ENCODE data around the gene MACF1.

MACF1 gene

GRCh38 chr1:39310015-39310414 lies 105.5 kb downstream of the MACF1 start:
- no peak for DNase-seq

GRCh38 chr1:39310691-39311090 lies 106.2 kb downstream of the MACF1 start:
- DNase-seq: no peak

GRCh38 chr1:39317111-39317510 lies 112.6 kb downstream of the MACF1 start:
- DNase-seq: no peak

GRCh38 chr1:39317910-39318633 lies 113.6 kb downstream of the MACF1 start:
- no peak for DNase-seq

- DNase-seq: no peak
These were observed 117.5 kb downstream of the MACF1 start for GRCh38 chr1:39321979-39322378.

GRCh38 chr1:39322431-39322830 lies 117.9 kb downstream of the MACF1 start:
- no peak for DNase-seq

- DNase-seq: no peak
These were observed 120.4 kb downstream of the MACF1 start for GRCh38 chr1:39324888-39325287.

- no peak for DNase-seq
These were observed 122.3 kb downstream of the MACF1 start for GRCh38 chr1:39326836-39327235.

- DNase-seq: no peak
These were observed 123.6 kb downstream of the MACF1 start for GRCh38 chr1:39328095-39328494.

- no peak for DNase-seq
These were observed 124.2 kb downstream of the MACF1 start for GRCh38 chr1:39328586-39329121.

GRCh38 chr1:39331647-39332046 lies 127.2 kb downstream of the MACF1 start:
- no peak for DNase-seq

GRCh38 chr1:39332291-39332690 lies 127.8 kb downstream of the MACF1 start:
- DNase-seq: no peak

GRCh38 chr1:39332828-39333227 lies 128.3 kb downstream of the MACF1 start:
- DNase-seq: no peak

GRCh38 chr1:39333296-39333695 lies 128.8 kb downstream of the MACF1 start:
- DNase-seq: no peak

GRCh38 chr1:39335216-39335615 lies 130.7 kb downstream of the MACF1 start:
- DNase-seq: no peak

- DNase-seq: no peak
These were observed 132.6 kb downstream of the MACF1 start for GRCh38 chr1:39337067-39337466.

GRCh38 chr1:39342776-39343175 lies 138.3 kb downstream of the MACF1 start:
- no peak for DNase-seq

GRCh38 chr1:39344394-39345154 lies 140.1 kb downstream of the MACF1 start:
- no peak for DNase-seq

GRCh38 chr1:39346872-39347271 lies 142.4 kb downstream of the MACF1 start:
- no peak for DNase-seq

- DNase-seq: no peak
These were observed 143.8 kb downstream of the MACF1 start for GRCh38 chr1:39348278-39348677.

GRCh38 chr1:39352881-39353280 lies 148.4 kb downstream of the MACF1 start:
- no peak for DNase-seq

- no peak for DNase-seq
These were observed 150.1 kb downstream of the MACF1 start for GRCh38 chr1:39354572-39354971.

GRCh38 chr1:39358491-39358890 lies 154.0 kb downstream of the MACF1 start:
- DNase-seq: no peak

- DNase-seq: no peak
These were observed 154.6 kb downstream of the MACF1 start for GRCh38 chr1:39359028-39359570.

Measured in activated T-cell treated with anti-CD3 and anti-CD28 coated beads, Interleukin-2, amount 50 U/mL, for 48 hours (primary cell).